Prostate gland (tissue), 2 donors: ENCODE data around the gene MRPL18. TPM values are rescaled to one million over a fixed set of nuclear protein-coding genes. Genes with fewer than 3 reads are reported as not detected.

Experiments
- DNase-seq: peaks from one replicate; pipeline ENCODE4 v3.0.0-alpha.2; 2019; ENCODE audit warnings: low spot score
- H3K27ac ChIP-seq, 2 donors: fragments of 200-600 bp; sonication (generic); 2 replicates each; pipeline ENCODE4 v1.5.1; 2017 to 2019
- H3K27me3 ChIP-seq: fragments of 200-600 bp; sonication (generic); replicated peaks from 2 replicates; pipeline ENCODE4 v1.5.1; 2019; ENCODE audit not compliant: insufficient read depth
- H3K36me3 ChIP-seq, 2 donors: fragments of 200-600 bp; sonication (generic); 1 replicate in 1 of 2; 2 replicates in 1 of 2; pipeline versions ENCODE4 v1.5.1 to v1.8.1; 2017 to 2019
- H3K4me1 ChIP-seq: fragments of 200-600 bp; sonication (generic); replicated peaks from 2 replicates; pipeline ENCODE4 v1.5.1; 2019
- H3K4me3 ChIP-seq, 2 donors: fragments of 200-600 bp; sonication (generic); 2 replicates each; pipeline ENCODE4 v1.5.1; 2017 to 2019
- H3K9me3 ChIP-seq: fragments of 200-600 bp; sonication (generic); 2 replicates; pipeline ENCODE4 v1.5.1; 2017
- CTCF ChIP-seq, 4 experiments: fragments of 200-600 bp in 2 of 4; fragments of 450-650 bp in 2 of 4; sonication (generic) in 2 of 4; IDR thresholded peaks; 1 replicate in 3 of 4; 2 replicates in 1 of 4; pipeline ENCODE4 v1.5.1; 2016 to 2019; ENCODE audit warnings: antibody characterized with exemption in 4 of 4, mild to moderate bottlenecking in 2 of 4, moderate library complexity in 2 of 4
- POLR2A ChIP-seq: fragments of 450-650 bp; IDR thresholded peaks from one replicate; pipeline ENCODE4 v1.6.1; 2016; ENCODE audit warnings: antibody characterized with exemption, mild to moderate bottlenecking
- POLR2AphosphoS5 ChIP-seq: sonication (generic); formaldehyde crosslinking; IDR thresholded peaks from one replicate; pipeline ENCODE4 v1.6.1; 2017; ENCODE audit warnings: antibody characterized with exemption
- WGBS: methylation state at CpG from one replicate; pipeline ENCODE4 v1.1.5; 2018; 5-methylcytosine and 5-hydroxymethylcytosine counted together
- intact Hi-C: fragments of 100-400 bp; cut with DNase I; formaldehyde crosslinking; loops from one replicate; pipeline ENCODE4 v1.14.2; 2022
- small RNA-seq, 2 donors: library from RNA; depleted of rRNA; stranded (forward); fragments of <200 nt; gene quantifications; one replicate each; pipeline ENCODE3, GENCODE V24; 2016
- total RNA-seq, 2 donors: library from RNA; depleted of rRNA; stranded (reverse); fragments of >200 nt; gene quantifications; one replicate each; pipeline ENCODE4 v1.1.0, GENCODE V29; 2016

Gene MRPL18
- total RNA-seq, 2 donors from 2014 or later = 76.0 to 103 TPM

- no peak overlapping the region for H3K27ac ChIP-seq
- H3K4me3 ChIP-seq = no peak overlapping the region
- TF ChIP-seq POLR2AphosphoS5 (no peak), CTCF (IDR thresholded peaks at IDR 0.05) (no peak), POLR2A (no peak)
- no peaks in the 10 kb centered on the region for H3K9me3 ChIP-seq
- intact Hi-C loops = no loop called here
- H3K36me3 ChIP-seq = no peaks in the 10 kb centered on the region
- H3K27me3 ChIP-seq = no peaks in the 10 kb centered on the region
- no peak for DNase-seq
- no peaks in the 10 kb centered on the region for H3K4me1 ChIP-seq
- 74% methylated on average over 13 of the region's 13 CpGs for WGBS
Observed at GRCh38 chr6:159844737-159845645, 54.7 kb downstream of the MRPL18 start.

Small RNA genes lying within 50 kb of the gene (small RNA-seq; reads per million reads assigned to genes)
- gene SNORA20 (53.9 to 104 reads per million in 2 donors), gene SNORA29 (0 reads per million in 2 donors)

Other genes starting within 250 kb of the MRPL18 start
- 100 to 1,000 TPM; 196 to 285 TPM for gene SOD2, start 97.2 kb upstream of the MRPL18 start, total RNA-seq
- gene WTAP, start 63.0 kb upstream of the MRPL18 start, total RNA-seq = 10 to 100 TPM; 84.1 to 99.3 TPM
- 10 to 100 TPM; 10.2 to 22.6 TPM for gene ACAT2, start 28.4 kb upstream of the MRPL18 start, total RNA-seq
- gene TCP1, start 865 bp upstream of the MRPL18 start, total RNA-seq = 100 to 1,000 TPM; 145 to 187 TPM
- 1 to 10 TPM in 1 of 2 donors, not detected in 1; 5.6 TPM for gene PNLDC1, start 9.8 kb downstream of the MRPL18 start, total RNA-seq
- gene MAS1, start 100.5 kb downstream of the MRPL18 start, total RNA-seq = under 1 TPM in 1 of 2 donors, not detected in 1; 0.17 TPM
- gene IGF2R, start 178.6 kb downstream of the MRPL18 start, total RNA-seq = 10 to 100 TPM; 60.3 to 91.3 TPM